ENCODE results near the gene TMED9. TPM values are rescaled to one million over a fixed set of nuclear protein-coding genes. Genes with fewer than 3 reads are reported as not detected.

The TMED9 gene
- total and polyA plus RNA-seq, 2 donors (not counting 3 experiments of a cell fraction or from before 2014, with no cell fraction given) = 291 to 331 TPM

DNA sequence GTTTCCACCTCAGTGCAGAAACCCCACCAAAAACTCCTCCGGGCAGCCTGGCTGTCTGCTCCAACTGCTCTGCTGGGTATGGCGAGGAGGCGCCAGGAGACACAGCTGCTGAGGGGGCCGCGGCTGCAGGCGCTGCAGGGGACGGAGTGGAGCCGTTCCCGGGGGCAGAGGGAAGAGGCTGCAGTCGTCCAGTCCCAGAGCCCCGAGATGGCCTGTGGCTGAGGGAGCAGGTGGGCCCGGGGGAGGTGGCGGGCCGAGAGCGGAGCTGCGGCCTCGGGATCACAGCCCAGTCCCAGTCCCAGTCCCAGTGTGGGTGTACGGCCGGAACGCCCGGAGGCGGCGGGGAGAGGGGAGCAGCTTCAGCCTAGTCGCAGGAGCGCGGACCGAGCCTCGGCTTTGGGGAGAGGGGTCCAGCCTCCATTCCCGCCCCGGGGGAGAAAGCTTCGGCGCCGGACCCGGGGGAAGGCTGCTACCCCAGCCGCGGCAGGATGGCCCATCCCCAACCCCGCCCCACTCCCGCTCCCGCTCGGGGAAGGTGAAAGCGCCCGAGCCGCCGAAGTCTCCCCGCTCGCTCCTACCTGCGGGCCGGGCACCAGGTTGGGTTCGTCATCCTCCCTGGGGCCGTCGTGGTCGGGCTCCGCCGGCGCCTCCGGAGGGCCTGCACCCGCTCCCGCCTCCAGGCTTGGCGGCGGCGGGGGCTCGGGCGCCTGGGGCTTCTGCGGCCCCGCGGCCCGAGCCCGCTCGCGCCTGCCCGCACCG is 38.2 kb upstream of the TMED9 start:
- BruUV-seq (replicated peaks) = no TSS peak
- FAIRE-seq (no peak), DNase-seq (ENCODE audit: low read depth, low spot score) (peak; percentile 37)
- Histone ChIP-seq H4K20me1 (replicated peaks; ENCODE audit: control insufficient read depth, extremely low read depth, insufficient read depth, low read length) (no peaks in the 10 kb centered on the region), H3K36me3 (ENCODE audit: control insufficient read depth in 2 of 2, extremely low read depth in 1 of 2, insufficient read depth in 2 of 2, low read length in 2 of 2) (peaks cover 0 to 3% of the 10 kb centered on the region in 2 experiments), H3K27me3 (ENCODE audit: control insufficient read depth in 2 of 2, insufficient read depth in 2 of 2, low read length in 2 of 2) (peaks cover 0 to 4% of the 10 kb centered on the region in 2 experiments), H3K9ac (replicated peaks; ENCODE audit: extremely low read depth, insufficient read depth, low read length) (peak overlapping the region; percentile 51), H3K4me1 (ENCODE audit: control insufficient read depth, extremely low read depth, insufficient read depth, low read length) (peaks cover 8% of the 10 kb centered on the region), H3K4me2 (ENCODE audit: insufficient read depth, low read length) (peak overlapping the region; percentile 54), H3K27ac (ENCODE audit: insufficient read depth, low read depth, low read length) (no peak overlapping the region), H3K79me2 (ENCODE audit: control insufficient read depth, insufficient read depth, low read length) (peaks cover 39% of the 10 kb centered on the region), H2AFZ (ENCODE audit: low read depth, low read length) (peak overlapping the region; percentile 50), H3K4me3 (replicated peaks in 1 of 3; ENCODE audit: insufficient read depth in 1 of 3, low read depth in 1 of 3, low read length in 3 of 3) (peak overlapping the region; percentile 54 to 84 (median 60)), H3K9me1 (replicated peaks; ENCODE audit: control insufficient read depth, extremely low read depth, insufficient read depth, low read length) (no peaks in the 10 kb centered on the region), H3K9me3 (replicated peaks; ENCODE audit: control insufficient read depth, insufficient read depth, low read length) (no peaks in the 10 kb centered on the region)
- CTCF ChIA-PET = interaction anchor here (0.8 kb wide), 3 partner anchors 8 to 34 kb away, joined by 3 read pairs; no protein-coding TSS in a partner anchor
- dilution Hi-C loops (cut with MboI; ENCODE audit: extremely low pct_ligation_motif_present, low sequenced_read_pairs) (no loop called here), intact Hi-C loops (cut with micrococcal nuclease) (loop anchor here (1.0 to 5.0 kb wide), 2 partner anchors 37 to 38 kb away; partner anchors contain the start of gene TMED9)
- no peak for TF ChIP-seq FOS (IDR thresholded peaks at IDR 0.05; ENCODE audit: borderline replicate concordance, insufficient read depth, low read length)
- TF ChIP-seq JUN (IDR thresholded peaks at IDR 0.05; ENCODE audit: borderline replicate concordance, insufficient read depth, insufficient read length, low read depth) = no peak
- POLR2A ChIA-PET = interaction anchor here (0.7 kb wide), 1 partner anchor 56 kb away, joined by 3 read pairs; the partner anchor contains the start of gene PDLIM7

DNA sequence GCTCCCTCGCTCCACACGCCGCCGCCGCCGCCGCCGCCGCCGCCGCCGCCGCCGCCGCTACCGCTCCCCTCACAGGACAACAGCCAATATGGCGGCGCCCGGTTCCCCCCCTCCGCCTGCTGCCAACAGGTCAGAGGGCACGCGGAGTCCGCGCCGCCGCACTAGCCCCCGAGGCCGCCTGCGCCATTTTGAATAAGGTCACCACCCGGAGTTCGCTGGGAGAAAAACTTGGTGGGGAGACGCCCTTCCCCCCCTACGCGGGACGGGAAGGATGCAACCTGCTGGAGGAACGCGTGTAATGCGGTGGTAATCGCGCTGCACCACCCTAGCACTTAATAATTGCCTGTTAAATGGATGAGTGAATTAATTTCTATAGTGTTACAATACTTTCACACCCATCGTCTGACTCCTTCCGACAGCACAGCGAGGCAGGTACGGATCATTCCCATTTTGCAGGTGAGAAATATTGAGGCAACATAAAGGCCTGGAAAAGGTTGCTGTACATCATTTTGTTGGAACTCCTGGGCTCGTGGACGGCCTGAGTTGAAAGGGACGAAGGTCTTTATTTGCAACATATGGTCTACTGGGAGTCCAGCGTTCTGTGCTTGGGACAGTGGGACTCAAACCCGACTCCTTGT is 37.4 kb upstream of the TMED9 start, which contains the start of gene FAM193B:
Gene FAM193B, minus strand, starts transcription at position 90 of the 638 bp plus-strand sequence. CDS start 105 bp downstream, outside the sequence.
- intact Hi-C loops (cut with micrococcal nuclease) (loop anchor here (1.0 to 5.0 kb wide), 2 partner anchors 37 to 38 kb away; partner anchors contain the start of gene TMED9), dilution Hi-C loops (cut with MboI; ENCODE audit: extremely low pct_ligation_motif_present, low sequenced_read_pairs) (no loop called here)
- no peaks in the 10 kb centered on the region for H4K20me1 ChIP-seq (replicated peaks; ENCODE audit: control insufficient read depth, extremely low read depth, insufficient read depth, low read length)
- H3K9me3 ChIP-seq (replicated peaks; ENCODE audit: control insufficient read depth, insufficient read depth, low read length) = no peaks in the 10 kb centered on the region
- CTCF ChIA-PET = no interaction called here
- BruUV-seq (replicated peaks) = no TSS peak
- H3K79me2 ChIP-seq (ENCODE audit: control insufficient read depth, insufficient read depth, low read length) = peaks cover 36% of the 10 kb centered on the region
- peaks cover 8% of the 10 kb centered on the region for H3K4me1 ChIP-seq (ENCODE audit: control insufficient read depth, extremely low read depth, insufficient read depth, low read length)
- POLR2A ChIA-PET = no interaction called here
- peaks cover 0 to 3% of the 10 kb centered on the region in 2 experiments for H3K36me3 ChIP-seq (ENCODE audit: control insufficient read depth in 2 of 2, extremely low read depth in 1 of 2, insufficient read depth in 2 of 2, low read length in 2 of 2)
- peak within 1 kb of the TSS; percentile 51 for H3K9ac ChIP-seq (replicated peaks; ENCODE audit: extremely low read depth, insufficient read depth, low read length)
- DNase-seq (ENCODE audit: low read depth, low spot score) = peak; percentile 89
- no peaks in the 10 kb centered on the region for H3K9me1 ChIP-seq (replicated peaks; ENCODE audit: control insufficient read depth, extremely low read depth, insufficient read depth, low read length)
- TF ChIP-seq, protein P1, sequence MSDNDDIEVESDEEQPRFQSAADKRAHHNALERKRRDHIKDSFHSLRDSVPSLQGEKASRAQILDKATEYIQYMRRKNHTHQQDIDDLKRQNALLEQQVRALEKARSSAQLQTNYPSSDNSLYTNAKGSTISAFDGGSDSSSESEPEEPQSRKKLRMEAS (IDR thresholded peaks at IDR 0.05; ENCODE audit: insufficient read depth, insufficient read length) = no peak
- TF ChIP-seq EZH2 (IDR thresholded peaks at IDR 0.05; ENCODE audit: borderline replicate concordance, low read depth, low read length, severe bottlenecking) (no peak), FOS (IDR thresholded peaks at IDR 0.05; ENCODE audit: borderline replicate concordance, insufficient read depth, low read length) (no peak)
- TF ChIP-seq, protein P2, sequence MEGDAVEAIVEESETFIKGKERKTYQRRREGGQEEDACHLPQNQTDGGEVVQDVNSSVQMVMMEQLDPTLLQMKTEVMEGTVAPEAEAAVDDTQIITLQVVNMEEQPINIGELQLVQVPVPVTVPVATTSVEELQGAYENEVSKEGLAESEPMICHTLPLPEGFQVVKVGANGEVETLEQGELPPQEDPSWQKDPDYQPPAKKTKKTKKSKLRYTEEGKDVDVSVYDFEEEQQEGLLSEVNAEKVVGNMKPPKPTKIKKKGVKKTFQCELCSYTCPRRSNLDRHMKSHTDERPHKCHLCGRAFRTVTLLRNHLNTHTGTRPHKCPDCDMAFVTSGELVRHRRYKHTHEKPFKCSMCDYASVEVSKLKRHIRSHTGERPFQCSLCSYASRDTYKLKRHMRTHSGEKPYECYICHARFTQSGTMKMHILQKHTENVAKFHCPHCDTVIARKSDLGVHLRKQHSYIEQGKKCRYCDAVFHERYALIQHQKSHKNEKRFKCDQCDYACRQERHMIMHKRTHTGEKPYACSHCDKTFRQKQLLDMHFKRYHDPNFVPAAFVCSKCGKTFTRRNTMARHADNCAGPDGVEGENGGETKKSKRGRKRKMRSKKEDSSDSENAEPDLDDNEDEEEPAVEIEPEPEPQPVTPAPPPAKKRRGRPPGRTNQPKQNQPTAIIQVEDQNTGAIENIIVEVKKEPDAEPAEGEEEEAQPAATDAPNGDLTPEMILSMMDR (IDR thresholded peaks at IDR 0.05; ENCODE audit: extremely low read depth in 1 of 2, insufficient read depth in 1 of 2, low read depth in 1 of 2, low read length in 2 of 2) = peak; percentile 5 to 7
- H2AFZ ChIP-seq (ENCODE audit: low read depth, low read length) = peak within 1 kb of the TSS; percentile 67
- FAIRE-seq = peak; percentile 55
- peak within 1 kb of the TSS; percentile 54 to 84 (median 60) for H3K4me3 ChIP-seq (replicated peaks in 1 of 3; ENCODE audit: insufficient read depth in 1 of 3, low read depth in 1 of 3, low read length in 3 of 3)
- H3K27me3 ChIP-seq (ENCODE audit: control insufficient read depth in 2 of 2, insufficient read depth in 2 of 2, low read length in 2 of 2) = peaks cover 0 to 5% of the 10 kb centered on the region in 2 experiments
- H3K27ac ChIP-seq (ENCODE audit: insufficient read depth, low read depth, low read length) = no peak within 1 kb of the TSS
- H3K4me2 ChIP-seq (ENCODE audit: insufficient read depth, low read length) = peak within 1 kb of the TSS; percentile 65
